B cell (primary cell): Measurements from ENCODE around the gene IQGAP1.

Experiments used
- EZH2 ChIP-seq: IDR thresholded peaks from 2 replicates; pipeline ENCODE4 v1.6.1; 2012; ENCODE audit warnings: borderline replicate concordance, low read depth, mild to moderate bottlenecking, moderate library complexity, low read length; ENCODE audit not compliant: insufficient read depth, poor library complexity, severe bottlenecking
- TF ChIP-seq, protein P1 (sequence below): fragments of 200-600 bp; IDR thresholded peaks from one replicate; pipeline ENCODE4 v1.8.0; 2022; ENCODE audit warnings: antibody characterized with exemption, mild to moderate bottlenecking

DNA sequence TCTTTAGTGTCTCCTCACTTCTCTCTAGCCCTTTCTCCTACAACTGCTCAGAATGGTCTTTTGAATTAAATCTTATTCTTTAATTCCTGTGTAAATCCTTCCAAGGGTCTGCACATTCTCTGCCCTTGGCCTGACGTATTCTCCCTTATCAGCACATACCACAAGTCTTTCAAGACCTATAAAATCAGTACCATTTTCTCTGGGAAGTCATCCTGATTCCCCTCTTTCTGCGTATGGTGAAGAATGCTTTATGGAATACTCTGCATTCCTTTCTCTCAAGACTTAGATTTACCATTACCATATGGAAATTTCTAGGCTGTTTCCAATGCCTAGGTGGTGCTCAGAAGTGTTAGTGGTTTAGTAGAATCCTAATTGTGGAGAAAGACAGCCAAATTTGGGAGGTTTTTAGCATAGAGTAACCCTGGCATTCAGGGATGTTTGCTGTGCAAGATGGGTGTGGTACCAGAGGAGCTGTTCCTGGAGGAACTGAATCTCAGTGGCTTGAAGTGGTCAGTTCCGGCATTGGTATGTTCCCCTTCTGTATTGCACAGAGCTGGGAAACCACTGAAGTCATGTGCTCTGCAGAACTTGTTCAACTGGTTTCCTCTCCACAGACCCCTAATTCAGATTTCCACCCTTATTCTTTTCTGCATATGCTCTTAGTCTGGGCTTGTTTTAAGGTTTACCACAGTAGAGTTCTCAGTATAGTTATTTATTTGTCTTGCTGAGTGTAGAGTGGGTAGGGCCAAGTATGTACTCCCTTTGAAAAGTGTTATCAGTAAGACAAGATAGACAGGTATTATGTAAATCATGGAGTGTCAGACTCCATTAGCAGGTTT lies 24.5 kb downstream of the IQGAP1 start:
- TF ChIP-seq, protein P1, sequence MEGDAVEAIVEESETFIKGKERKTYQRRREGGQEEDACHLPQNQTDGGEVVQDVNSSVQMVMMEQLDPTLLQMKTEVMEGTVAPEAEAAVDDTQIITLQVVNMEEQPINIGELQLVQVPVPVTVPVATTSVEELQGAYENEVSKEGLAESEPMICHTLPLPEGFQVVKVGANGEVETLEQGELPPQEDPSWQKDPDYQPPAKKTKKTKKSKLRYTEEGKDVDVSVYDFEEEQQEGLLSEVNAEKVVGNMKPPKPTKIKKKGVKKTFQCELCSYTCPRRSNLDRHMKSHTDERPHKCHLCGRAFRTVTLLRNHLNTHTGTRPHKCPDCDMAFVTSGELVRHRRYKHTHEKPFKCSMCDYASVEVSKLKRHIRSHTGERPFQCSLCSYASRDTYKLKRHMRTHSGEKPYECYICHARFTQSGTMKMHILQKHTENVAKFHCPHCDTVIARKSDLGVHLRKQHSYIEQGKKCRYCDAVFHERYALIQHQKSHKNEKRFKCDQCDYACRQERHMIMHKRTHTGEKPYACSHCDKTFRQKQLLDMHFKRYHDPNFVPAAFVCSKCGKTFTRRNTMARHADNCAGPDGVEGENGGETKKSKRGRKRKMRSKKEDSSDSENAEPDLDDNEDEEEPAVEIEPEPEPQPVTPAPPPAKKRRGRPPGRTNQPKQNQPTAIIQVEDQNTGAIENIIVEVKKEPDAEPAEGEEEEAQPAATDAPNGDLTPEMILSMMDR, result no peak
- no peak for TF ChIP-seq EZH2
